ENCODE data around the gene NFIA.

NFIA gene

GRCh38 chr1:61391730-61392129 lies 309.4 kb downstream of the NFIA start:
- no CpG with 5 or more reads among the region's 4 CpGs for WGBS (ENCODE audit: extremely low coverage, insufficient coverage, insufficient read length)
- H2BK120ac ChIP-seq (ENCODE audit: insufficient read depth, low read length, poor library complexity), result no peak overlapping the region
- H3K79me2 ChIP-seq (ENCODE audit: control insufficient read depth, insufficient read depth, low read length, poor library complexity), result no peaks in the 10 kb centered on the region
- no peak overlapping the region for H3K4me2 ChIP-seq (ENCODE audit: low read length)
- no peak overlapping the region for H3K9ac ChIP-seq (ENCODE audit: low read length)
- H4K12ac ChIP-seq (ENCODE audit: low read depth, low read length), result no peak overlapping the region
- H3K4me1 ChIP-seq (ENCODE audit: control insufficient read depth in 1 of 2, insufficient read depth in 2 of 2, low read length in 2 of 2), result no peaks in the 10 kb centered on the region
- no peak overlapping the region for H2BK12ac ChIP-seq (ENCODE audit: low read length)
- no peak overlapping the region for H3K18ac ChIP-seq (ENCODE audit: low read length)
- H4K91ac ChIP-seq (ENCODE audit: low read depth, low read length), result no peak overlapping the region
- no peak overlapping the region for H3K4me3 ChIP-seq (ENCODE audit: low read depth, low read length)
- peaks cover 2% of the 10 kb centered on the region for H3K9me3 ChIP-seq (ENCODE audit: insufficient read depth, low read depth, low read length)
- no peaks in the 10 kb centered on the region for H3K79me1 ChIP-seq (ENCODE audit: low read length)
- no peak overlapping the region for H2AK5ac ChIP-seq (ENCODE audit: low read length)
- H4K8ac ChIP-seq (ENCODE audit: low read depth, low read length), result no peak overlapping the region
- H3K27ac ChIP-seq (ENCODE audit: low read depth, low read length), result no peak overlapping the region
- no peak overlapping the region for H3K14ac ChIP-seq (ENCODE audit: low read length)
- no peak overlapping the region for H3K23ac ChIP-seq (ENCODE audit: low read length)
- no peaks in the 10 kb centered on the region for H3K27me3 ChIP-seq (ENCODE audit: insufficient read depth, low read length)
- no peak for DNase-seq
- no peak overlapping the region for H3K4ac ChIP-seq (ENCODE audit: low read depth, low read length)
- H2AFZ ChIP-seq (ENCODE audit: insufficient read depth, low read length, poor library complexity), result no peak overlapping the region
- no peaks in the 10 kb centered on the region for H3K36me3 ChIP-seq (ENCODE audit: control insufficient read depth in 1 of 2, insufficient read depth in 2 of 2, low read length in 2 of 2)
- H2BK5ac ChIP-seq (ENCODE audit: low read depth, low read length, poor library complexity), result no peak overlapping the region

GRCh38 chr1:61392409-61393242 lies 310.3 kb downstream of the NFIA start:
- no peak overlapping the region for H4K12ac ChIP-seq (ENCODE audit: low read depth, low read length)
- no peaks in the 10 kb centered on the region for H3K36me3 ChIP-seq (ENCODE audit: control insufficient read depth in 1 of 2, insufficient read depth in 2 of 2, low read length in 2 of 2)
- H3K4me1 ChIP-seq (ENCODE audit: control insufficient read depth in 1 of 2, insufficient read depth in 2 of 2, low read length in 2 of 2), result no peaks in the 10 kb centered on the region
- no peak overlapping the region for H4K8ac ChIP-seq (ENCODE audit: low read depth, low read length)
- no peak overlapping the region for H4K91ac ChIP-seq (ENCODE audit: low read depth, low read length)
- no peak overlapping the region for H2BK5ac ChIP-seq (ENCODE audit: low read depth, low read length, poor library complexity)
- H3K27ac ChIP-seq (ENCODE audit: low read depth, low read length), result no peak overlapping the region
- H3K18ac ChIP-seq (ENCODE audit: low read length), result no peak overlapping the region
- H3K9me3 ChIP-seq (ENCODE audit: insufficient read depth, low read depth, low read length), result peaks cover 2% of the 10 kb centered on the region
- no peak overlapping the region for H2AK5ac ChIP-seq (ENCODE audit: low read length)
- H3K4me3 ChIP-seq (ENCODE audit: low read depth, low read length), result no peak overlapping the region
- H3K4me2 ChIP-seq (ENCODE audit: low read length), result no peak overlapping the region
- H2BK120ac ChIP-seq (ENCODE audit: insufficient read depth, low read length, poor library complexity), result no peak overlapping the region
- H2AFZ ChIP-seq (ENCODE audit: insufficient read depth, low read length, poor library complexity), result no peak overlapping the region
- no peak for DNase-seq
- H3K9ac ChIP-seq (ENCODE audit: low read length), result no peak overlapping the region
- WGBS (ENCODE audit: extremely low coverage, insufficient coverage, insufficient read length), result no CpG with 5 or more reads among the region's 11 CpGs
- H3K4ac ChIP-seq (ENCODE audit: low read depth, low read length), result no peak overlapping the region
- H3K79me1 ChIP-seq (ENCODE audit: low read length), result no peaks in the 10 kb centered on the region
- no peak overlapping the region for H2BK12ac ChIP-seq (ENCODE audit: low read length)
- no peak overlapping the region for H3K23ac ChIP-seq (ENCODE audit: low read length)
- H3K14ac ChIP-seq (ENCODE audit: low read length), result no peak overlapping the region
- H3K27me3 ChIP-seq (ENCODE audit: insufficient read depth, low read length), result no peaks in the 10 kb centered on the region
- no peaks in the 10 kb centered on the region for H3K79me2 ChIP-seq (ENCODE audit: control insufficient read depth, insufficient read depth, low read length, poor library complexity)

GRCh38 chr1:61393575-61393974 lies 311.2 kb downstream of the NFIA start:
- H3K4me2 ChIP-seq (ENCODE audit: low read length), result no peak overlapping the region
- WGBS (ENCODE audit: extremely low coverage, insufficient coverage, insufficient read length), result no CpG with 5 or more reads among the region's 3 CpGs

GRCh38 chr1:61395146-61395800 lies 312.9 kb downstream of the NFIA start:
- no peak overlapping the region for H2BK120ac ChIP-seq (ENCODE audit: insufficient read depth, low read length, poor library complexity)
- no peak overlapping the region for H3K4me3 ChIP-seq (ENCODE audit: low read depth, low read length)
- no peak overlapping the region for H2BK5ac ChIP-seq (ENCODE audit: low read depth, low read length, poor library complexity)
- H2BK12ac ChIP-seq (ENCODE audit: low read length), result no peak overlapping the region
- H3K9me3 ChIP-seq (ENCODE audit: insufficient read depth, low read depth, low read length), result no peaks in the 10 kb centered on the region
- no peak overlapping the region for H3K23ac ChIP-seq (ENCODE audit: low read length)
- H3K79me2 ChIP-seq (ENCODE audit: control insufficient read depth, insufficient read depth, low read length, poor library complexity), result no peaks in the 10 kb centered on the region
- no peak overlapping the region for H4K8ac ChIP-seq (ENCODE audit: low read depth, low read length)
- no peak overlapping the region for H3K4me2 ChIP-seq (ENCODE audit: low read length)
- H3K18ac ChIP-seq (ENCODE audit: low read length), result no peak overlapping the region
- no peak overlapping the region for H2AK5ac ChIP-seq (ENCODE audit: low read length)
- no peaks in the 10 kb centered on the region for H3K36me3 ChIP-seq (ENCODE audit: control insufficient read depth in 1 of 2, insufficient read depth in 2 of 2, low read length in 2 of 2)
- H3K27ac ChIP-seq (ENCODE audit: low read depth, low read length), result no peak overlapping the region
- no peaks in the 10 kb centered on the region for H3K27me3 ChIP-seq (ENCODE audit: insufficient read depth, low read length)
- no peaks in the 10 kb centered on the region for H3K79me1 ChIP-seq (ENCODE audit: low read length)
- no peak overlapping the region for H4K91ac ChIP-seq (ENCODE audit: low read depth, low read length)
- no peak overlapping the region for H3K14ac ChIP-seq (ENCODE audit: low read length)
- H2AFZ ChIP-seq (ENCODE audit: insufficient read depth, low read length, poor library complexity), result no peak overlapping the region
- H3K4ac ChIP-seq (ENCODE audit: low read depth, low read length), result no peak overlapping the region
- no peak overlapping the region for H4K12ac ChIP-seq (ENCODE audit: low read depth, low read length)
- no peak for DNase-seq
- WGBS (ENCODE audit: extremely low coverage, insufficient coverage, insufficient read length), result no CpG with 5 or more reads among the region's 6 CpGs
- no peak overlapping the region for H3K9ac ChIP-seq (ENCODE audit: low read length)
- no peaks in the 10 kb centered on the region for H3K4me1 ChIP-seq (ENCODE audit: control insufficient read depth in 1 of 2, insufficient read depth in 2 of 2, low read length in 2 of 2)

More at GRCh38 chr1:61393575-61393974, 311.2 kb downstream of the NFIA start:
- H3K18ac ChIP-seq (ENCODE audit: low read length), result no peak overlapping the region
- H2BK5ac ChIP-seq (ENCODE audit: low read depth, low read length, poor library complexity), result no peak overlapping the region
- no peak for DNase-seq
- H4K91ac ChIP-seq (ENCODE audit: low read depth, low read length), result no peak overlapping the region
- no peak overlapping the region for H3K23ac ChIP-seq (ENCODE audit: low read length)
- H2AK5ac ChIP-seq (ENCODE audit: low read length), result no peak overlapping the region
- no peak overlapping the region for H3K14ac ChIP-seq (ENCODE audit: low read length)
- H3K4me3 ChIP-seq (ENCODE audit: low read depth, low read length), result no peak overlapping the region
- no peak overlapping the region for H3K27ac ChIP-seq (ENCODE audit: low read depth, low read length)
- H3K36me3 ChIP-seq (ENCODE audit: control insufficient read depth in 1 of 2, insufficient read depth in 2 of 2, low read length in 2 of 2), result no peaks in the 10 kb centered on the region
- no peak overlapping the region for H3K9ac ChIP-seq (ENCODE audit: low read length)
- H4K12ac ChIP-seq (ENCODE audit: low read depth, low read length), result no peak overlapping the region
- no peak overlapping the region for H2BK12ac ChIP-seq (ENCODE audit: low read length)
- no peak overlapping the region for H3K4ac ChIP-seq (ENCODE audit: low read depth, low read length)
- H3K4me1 ChIP-seq (ENCODE audit: control insufficient read depth in 1 of 2, insufficient read depth in 2 of 2, low read length in 2 of 2), result no peaks in the 10 kb centered on the region
- H3K27me3 ChIP-seq (ENCODE audit: insufficient read depth, low read length), result no peaks in the 10 kb centered on the region
- H3K79me1 ChIP-seq (ENCODE audit: low read length), result no peaks in the 10 kb centered on the region
- no peaks in the 10 kb centered on the region for H3K79me2 ChIP-seq (ENCODE audit: control insufficient read depth, insufficient read depth, low read length, poor library complexity)
- H4K8ac ChIP-seq (ENCODE audit: low read depth, low read length), result no peak overlapping the region
- no peak overlapping the region for H2AFZ ChIP-seq (ENCODE audit: insufficient read depth, low read length, poor library complexity)
- H2BK120ac ChIP-seq (ENCODE audit: insufficient read depth, low read length, poor library complexity), result no peak overlapping the region
- peaks cover 2% of the 10 kb centered on the region for H3K9me3 ChIP-seq (ENCODE audit: insufficient read depth, low read depth, low read length)

All from trophoblast cell (in vitro differentiated cells and primary cell).